ENCODE data around the gene LSG1.
"Not testable (repeated sequence)": the region's sequence is repeated elsewhere in the genome, so short reads cannot be mapped to it uniquely, and the experiment has no call there.

LSG1 gene

GRCh38 chr3:194617143-194617671 lies 54.8 kb downstream of the LSG1 start:
- no peak for DNase-seq

GRCh38 chr3:194615226-194615625 lies 56.8 kb downstream of the LSG1 start:
- no peak for DNase-seq

- DNase-seq = no peak
These were observed 59.8 kb downstream of the LSG1 start for GRCh38 chr3:194612221-194612620.

- no peak for DNase-seq
These were observed 61.3 kb downstream of the LSG1 start for GRCh38 chr3:194610689-194611088.

- DNase-seq = no peak
These were observed 62.4 kb downstream of the LSG1 start for GRCh38 chr3:194609601-194610000.

GRCh38 chr3:194608981-194609380 lies 63.0 kb downstream of the LSG1 start:
- DNase-seq = no peak

GRCh38 chr3:194607592-194608389 lies 64.2 kb downstream of the LSG1 start:
- no peak for DNase-seq

- DNase-seq = no peak
These were observed 65.0 kb downstream of the LSG1 start for GRCh38 chr3:194606941-194607340.

GRCh38 chr3:194606163-194606562 lies 65.8 kb downstream of the LSG1 start:
- no peak for DNase-seq

GRCh38 chr3:194605314-194605713 lies 66.7 kb downstream of the LSG1 start:
- not testable (repeated sequence) for DNase-seq

GRCh38 chr3:194604837-194605236 lies 67.2 kb downstream of the LSG1 start:
- DNase-seq = no peak

GRCh38 chr3:194604126-194604525 lies 67.9 kb downstream of the LSG1 start:
- no peak for DNase-seq

GRCh38 chr3:194602669-194603171 lies 69.3 kb downstream of the LSG1 start:
- DNase-seq = no peak

GRCh38 chr3:194598771-194599557 lies 73.0 kb downstream of the LSG1 start:
- no peak for DNase-seq

- DNase-seq = no peak
These were observed 75.1 kb downstream of the LSG1 start for GRCh38 chr3:194596906-194597305.

- DNase-seq = no peak
These were observed 78.9 kb downstream of the LSG1 start for GRCh38 chr3:194592798-194593752.

All from activated CD4-positive, alpha-beta T cell treated with anti-CD3 and anti-CD28 coated beads, Interleukin-2, amount 50 U/mL, for 1 hour (primary cell).